Body of pancreas (tissue), 4 donors: ENCODE measurements around the gene SUPT20HL1. TPM values are rescaled to one million over a fixed set of nuclear protein-coding genes. Genes with fewer than 3 reads are reported as not detected.
"Not testable (repeated sequence)": the region's sequence is repeated elsewhere in the genome, so short reads cannot be mapped to it uniquely, and the experiment has no call there.

Experiments
- ATAC-seq: fragments of 150-250 bp; one replicate; pipeline ENCODE4 v1.9.1; 2016
- DNase-seq, 4 donors: peaks; one replicate each; pipeline ENCODE4 v3.0.0-alpha.2; 2019
- H3K27ac ChIP-seq, 4 donors: fragments of 200-600 bp; sonication (generic); 1 replicate in 3 of 4; 2 replicates in 1 of 4; pipeline versions ENCODE4 v1.5.1 to v1.6.1; 2016 to 2019; ENCODE audit warnings: mild to moderate bottlenecking in 1 of 4, mixed read lengths in 1 of 4, moderate library complexity in 1 of 4
- H3K27me3 ChIP-seq, 2 donors: fragments of 200-600 bp; sonication (generic); one replicate each; pipeline ENCODE4 v1.6.0; 2016; ENCODE audit warnings: mild to moderate bottlenecking in 1 of 2
- H3K36me3 ChIP-seq, 2 donors: fragments of 200-600 bp; sonication (generic); replicated peaks in 1 of 2; 2 replicates each; pipeline ENCODE4 v1.5.1; 2016; ENCODE audit warnings: low read depth in 2 of 2; ENCODE audit not compliant: insufficient read depth in 1 of 2
- H3K4me1 ChIP-seq: fragments of 200-600 bp; sonication (generic); one replicate; pipeline ENCODE4 v1.6.0; 2016
- H3K4me3 ChIP-seq, 2 donors: fragments of 200-600 bp; sonication (generic); 1 replicate in 1 of 2; 2 replicates in 1 of 2; pipeline ENCODE4 v1.5.1; 2016 to 2019
- H3K9me3 ChIP-seq, 3 donors: fragments of 200-600 bp; sonication (generic); 1 replicate in 2 of 3; 2 replicates in 1 of 3; pipeline ENCODE4 v1.5.1; 2016
- POLR2A ChIP-seq, 3 donors: fragments of 450-650 bp; IDR thresholded peaks; one replicate each; pipeline ENCODE4 v1.6.1; 2016; ENCODE audit warnings: antibody characterized with exemption in 3 of 3, mild to moderate bottlenecking in 2 of 3
- WGBS, 2 donors: methylation state at CpG; one replicate each; pipeline ENCODE4 v1.1.5; 2017; 5-methylcytosine and 5-hydroxymethylcytosine counted together
- intact Hi-C: fragments of 100-400 bp; cut with DNase I; formaldehyde crosslinking; loops from one replicate; pipeline ENCODE4 v1.15.1; 2023
- total RNA-seq, 2 donors: library from RNA; depleted of rRNA; stranded (reverse); fragments of >200 nt; gene quantifications; one replicate each; pipeline ENCODE4 v1.1.0, GENCODE V29; 2016
- TF ChIP-seq, protein P1 (sequence below), 7 experiments: fragments of 450-650 bp in 4 of 7; fragments of 200-600 bp in 3 of 7; sonication (generic) in 3 of 7; IDR thresholded peaks; one replicate each; pipeline ENCODE4 v1.5.1; 2016 to 2019; ENCODE audit warnings: antibody characterized with exemption in 7 of 7

SUPT20HL1 gene
- total RNA-seq, 2 donors from 2014 or later = 0.26 TPM; not detected in 1

DNA sequence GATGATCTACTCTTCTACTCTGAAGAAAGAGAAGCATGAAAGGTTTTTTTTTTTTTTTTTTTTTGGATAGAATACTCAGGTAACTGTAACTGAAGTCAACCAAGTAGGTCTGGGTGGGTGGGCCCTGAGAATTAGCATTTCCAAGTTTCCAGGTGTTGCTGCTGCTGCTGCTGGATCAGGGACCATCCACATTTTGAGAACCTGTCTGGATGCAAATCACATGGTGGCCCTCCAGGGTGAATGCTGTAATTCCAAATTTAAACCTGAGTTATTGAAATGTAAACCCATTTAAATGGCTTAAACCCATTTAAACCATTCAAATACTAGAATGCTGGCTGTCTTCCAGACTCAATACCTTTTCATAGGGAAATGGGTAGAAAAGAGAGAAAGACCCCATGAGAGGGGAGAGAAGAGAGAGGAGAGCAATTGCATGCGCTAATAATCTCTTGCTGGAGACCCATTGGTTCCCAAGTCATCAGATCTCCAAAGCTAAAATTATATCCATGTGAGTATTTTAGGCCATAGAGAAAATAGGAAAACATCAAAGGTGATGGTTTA lies 17.6 kb downstream of the SUPT20HL1 start:
- ATAC-seq (no peak), DNase-seq (no peak)
- Histone ChIP-seq H3K36me3 (no peaks in the 10 kb centered on the region), H3K27ac (no peak overlapping the region), H3K9me3 (no peaks in the 10 kb centered on the region), H3K27me3 (no peaks in the 10 kb centered on the region), H3K4me1 (peaks cover 9% of the 10 kb centered on the region), H3K4me3 (no peak overlapping the region)
- intact Hi-C loops = no loop called here
- 93 to 100% methylated on average over 1 of the region's 1 CpG for WGBS, 2 donors
- no peak for TF ChIP-seq POLR2A (IDR thresholded peaks at IDR 0.05)
- TF ChIP-seq, protein P1, sequence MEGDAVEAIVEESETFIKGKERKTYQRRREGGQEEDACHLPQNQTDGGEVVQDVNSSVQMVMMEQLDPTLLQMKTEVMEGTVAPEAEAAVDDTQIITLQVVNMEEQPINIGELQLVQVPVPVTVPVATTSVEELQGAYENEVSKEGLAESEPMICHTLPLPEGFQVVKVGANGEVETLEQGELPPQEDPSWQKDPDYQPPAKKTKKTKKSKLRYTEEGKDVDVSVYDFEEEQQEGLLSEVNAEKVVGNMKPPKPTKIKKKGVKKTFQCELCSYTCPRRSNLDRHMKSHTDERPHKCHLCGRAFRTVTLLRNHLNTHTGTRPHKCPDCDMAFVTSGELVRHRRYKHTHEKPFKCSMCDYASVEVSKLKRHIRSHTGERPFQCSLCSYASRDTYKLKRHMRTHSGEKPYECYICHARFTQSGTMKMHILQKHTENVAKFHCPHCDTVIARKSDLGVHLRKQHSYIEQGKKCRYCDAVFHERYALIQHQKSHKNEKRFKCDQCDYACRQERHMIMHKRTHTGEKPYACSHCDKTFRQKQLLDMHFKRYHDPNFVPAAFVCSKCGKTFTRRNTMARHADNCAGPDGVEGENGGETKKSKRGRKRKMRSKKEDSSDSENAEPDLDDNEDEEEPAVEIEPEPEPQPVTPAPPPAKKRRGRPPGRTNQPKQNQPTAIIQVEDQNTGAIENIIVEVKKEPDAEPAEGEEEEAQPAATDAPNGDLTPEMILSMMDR (IDR thresholded peaks at IDR 0.05) = no peak

DNA sequence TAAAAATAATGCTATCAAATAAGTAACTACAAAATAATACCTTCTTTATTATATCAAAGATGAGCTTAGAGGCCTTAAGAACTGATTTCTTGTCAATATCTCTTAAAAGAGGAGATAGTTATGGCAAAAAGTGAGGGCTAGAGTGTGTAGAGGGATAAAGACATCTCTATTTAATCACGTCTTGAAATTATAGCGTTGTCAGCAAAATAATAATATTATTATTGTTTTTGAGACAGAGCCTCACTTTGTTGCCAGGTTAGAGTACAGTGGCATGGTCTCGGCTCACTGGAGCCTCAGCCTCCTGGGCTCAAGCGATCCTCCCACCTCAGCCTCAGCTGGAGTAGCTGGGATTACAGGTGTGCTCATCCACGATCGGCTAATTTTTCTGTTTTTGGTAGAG lies 18.3 kb downstream of the SUPT20HL1 start:
- TF ChIP-seq, protein P1 (IDR thresholded peaks at IDR 0.05) = no peak
- TF ChIP-seq POLR2A (IDR thresholded peaks at IDR 0.05) = no peak
- H3K4me1 ChIP-seq = peaks cover 9% of the 10 kb centered on the region
- DNase-seq (no peak), ATAC-seq (no peak)
- no peaks in the 10 kb centered on the region for H3K36me3 ChIP-seq
- intact Hi-C loops = no loop called here
- WGBS, 2 donors = 94 to 95% methylated on average over 5 to 6 of the region's 6 CpGs
- H3K9me3 ChIP-seq = no peaks in the 10 kb centered on the region
- H3K27ac ChIP-seq = no peak overlapping the region
- no peaks in the 10 kb centered on the region for H3K27me3 ChIP-seq
- no peak overlapping the region for H3K4me3 ChIP-seq

DNA sequence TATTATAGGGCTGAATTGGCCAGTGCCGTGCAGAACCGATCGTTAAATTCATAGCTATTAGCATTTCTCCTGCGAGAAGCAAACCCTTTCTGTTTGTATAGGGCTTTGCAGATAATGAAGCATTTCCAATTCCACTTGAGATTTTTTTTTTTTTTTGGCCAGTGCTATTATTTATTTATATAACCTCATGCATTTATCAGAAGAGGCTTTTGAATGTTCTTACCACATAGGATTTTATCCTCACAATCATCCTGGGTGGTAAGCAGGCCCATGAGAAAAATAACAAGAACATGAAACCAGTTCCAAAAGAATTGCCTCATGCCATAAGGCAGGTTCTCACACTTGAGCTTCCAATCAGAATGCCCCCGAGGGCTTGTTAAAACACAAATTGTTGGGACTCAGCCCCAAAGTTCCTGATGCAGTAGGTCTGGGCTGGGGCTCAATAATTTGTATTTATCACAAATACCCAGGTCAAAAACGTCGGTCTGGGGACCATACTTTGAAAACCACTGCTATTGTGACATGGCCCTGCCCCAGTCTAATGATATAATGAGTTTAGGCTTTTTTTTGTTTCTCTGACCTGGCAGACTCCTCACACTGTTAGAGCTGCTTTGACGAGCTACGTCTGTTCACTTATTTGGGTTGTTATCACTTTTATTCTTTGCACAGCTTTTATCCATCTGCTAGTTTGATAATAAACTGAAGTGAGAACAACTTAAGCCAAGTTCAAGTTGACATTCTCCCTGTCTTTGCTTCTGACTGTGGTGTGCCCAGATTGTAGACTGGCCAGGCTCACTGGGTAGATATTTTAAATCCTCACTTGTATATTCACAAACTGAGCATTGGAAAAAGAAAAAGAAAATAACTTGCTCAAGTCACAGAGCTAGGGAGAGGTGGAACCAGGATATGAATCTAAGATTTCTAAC lies 20.1 kb downstream of the SUPT20HL1 start:
- H3K9me3 ChIP-seq = no peaks in the 10 kb centered on the region
- TF ChIP-seq POLR2A (IDR thresholded peaks at IDR 0.05) = peak in 2 of 3 donors; percentile 55 to 66
- TF ChIP-seq, protein P1 (IDR thresholded peaks at IDR 0.05) = no peak
- DNase-seq (peak; percentile 47 to 77 (median 55)), ATAC-seq (peak; percentile 94)
- H3K36me3 ChIP-seq = no peaks in the 10 kb centered on the region
- no peak overlapping the region for H3K4me3 ChIP-seq
- no peaks in the 10 kb centered on the region for H3K27me3 ChIP-seq
- 21 to 28% methylated on average over 9 of the region's 9 CpGs for WGBS, 2 donors
- intact Hi-C loops = no loop called here
- peak overlapping the region; percentile 19 to 81 (median 69) for H3K27ac ChIP-seq
- H3K4me1 ChIP-seq = peaks cover 9% of the 10 kb centered on the region

DNA sequence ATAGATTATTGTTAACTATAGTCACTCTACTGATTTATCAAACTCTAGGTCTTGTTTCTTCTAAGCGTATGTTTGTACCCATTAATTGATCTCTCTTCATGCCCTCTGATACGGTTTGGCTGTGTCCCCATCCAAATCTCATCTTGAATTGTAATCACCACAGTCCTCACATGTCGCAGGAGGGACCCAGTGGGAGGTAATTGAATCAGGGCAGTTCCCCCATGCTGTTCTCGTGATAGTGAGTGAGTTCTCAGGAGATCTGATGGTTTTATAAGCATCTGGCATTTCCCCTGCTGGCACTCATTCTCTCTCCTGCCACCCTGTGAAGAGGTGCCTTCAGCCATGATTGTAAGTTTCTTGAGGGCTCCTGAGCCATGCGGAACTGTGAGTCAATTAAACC lies 21.9 kb downstream of the SUPT20HL1 start:
- H3K27me3 ChIP-seq, intact Hi-C loops, DNase-seq, ATAC-seq, H3K4me1 ChIP-seq, H3K27ac ChIP-seq, H3K4me3 ChIP-seq, H3K36me3 ChIP-seq, H3K9me3 ChIP-seq: not testable (repeated sequence)
- WGBS, 2 donors = 78 to 88% methylated on average over 4 to 5 of the region's 5 CpGs

DNA sequence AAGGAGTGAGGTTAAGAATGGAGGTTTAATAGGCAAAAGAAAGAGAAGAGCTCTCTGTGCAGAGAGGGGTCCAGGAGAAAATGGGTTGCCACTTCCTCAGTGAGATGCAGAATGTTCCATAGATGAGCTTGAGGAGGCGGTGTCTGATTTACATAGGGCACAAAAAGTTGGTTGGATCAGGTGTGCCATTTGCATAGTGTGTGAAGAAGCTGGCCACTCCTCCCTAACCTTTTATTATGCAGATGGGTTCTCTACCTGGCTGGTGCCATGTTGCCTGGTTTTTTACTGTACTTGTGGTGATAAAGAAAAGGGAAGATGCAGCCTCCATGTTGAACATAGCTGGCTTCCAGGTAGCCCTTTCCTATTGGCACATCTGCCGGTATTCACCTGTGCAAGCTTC lies 27.3 kb downstream of the SUPT20HL1 start:
- no peaks in the 10 kb centered on the region for H3K36me3 ChIP-seq
- DNase-seq (no peak), ATAC-seq (no peak)
- no peak overlapping the region for H3K4me3 ChIP-seq
- no peak overlapping the region for H3K27ac ChIP-seq
- intact Hi-C loops = no loop called here
- H3K27me3 ChIP-seq = no peaks in the 10 kb centered on the region
- no peaks in the 10 kb centered on the region for H3K4me1 ChIP-seq
- H3K9me3 ChIP-seq = no peaks in the 10 kb centered on the region
- WGBS, 2 donors = 45 to 64% methylated on average over 2 of the region's 2 CpGs
- no peak for TF ChIP-seq POLR2A (IDR thresholded peaks at IDR 0.05)
- TF ChIP-seq, protein P1 (IDR thresholded peaks at IDR 0.05) = no peak
